ENCODE results near the gene CDH2.

The CDH2 gene

DNA sequence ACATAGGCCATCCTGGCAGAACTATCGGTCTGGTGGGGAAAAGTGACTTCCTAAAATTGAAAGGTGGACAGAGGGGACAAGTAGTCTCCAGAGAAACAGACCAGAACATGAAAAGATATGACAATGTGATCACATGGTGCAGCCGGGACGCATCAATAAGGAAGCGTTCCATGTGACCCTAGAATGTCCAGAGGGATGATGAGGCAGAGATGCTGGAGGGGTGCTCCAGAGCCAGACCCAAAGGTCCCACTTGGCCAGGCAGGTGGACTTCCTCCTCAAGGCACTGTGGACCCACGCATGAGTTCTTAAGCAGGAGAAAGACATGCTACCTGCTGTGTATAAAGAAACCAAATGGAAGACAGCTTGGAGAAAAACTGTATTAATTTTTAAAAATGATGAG lies 50.2 kb downstream of the CDH2 start:
- no peak for DNase-seq

DNA sequence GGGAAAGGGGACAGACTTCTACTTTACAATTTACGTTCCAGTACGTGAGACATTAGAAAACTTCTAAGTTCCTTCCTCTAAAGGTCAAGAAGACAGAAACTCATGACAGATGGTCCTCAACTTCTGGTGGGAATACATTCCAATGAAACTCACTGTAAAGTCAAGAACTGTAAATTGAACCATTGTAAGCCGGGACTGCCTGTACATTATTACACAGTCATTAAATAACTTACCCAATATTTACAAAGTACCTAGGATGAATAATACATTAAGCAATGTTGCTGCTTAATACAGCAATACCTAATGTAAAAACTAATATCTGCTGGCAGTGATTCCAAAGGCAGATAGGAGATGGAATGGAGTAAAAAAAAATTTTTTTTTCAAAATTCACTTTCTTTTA lies 51.9 kb downstream of the CDH2 start:
- DNase-seq, result no peak

DNA sequence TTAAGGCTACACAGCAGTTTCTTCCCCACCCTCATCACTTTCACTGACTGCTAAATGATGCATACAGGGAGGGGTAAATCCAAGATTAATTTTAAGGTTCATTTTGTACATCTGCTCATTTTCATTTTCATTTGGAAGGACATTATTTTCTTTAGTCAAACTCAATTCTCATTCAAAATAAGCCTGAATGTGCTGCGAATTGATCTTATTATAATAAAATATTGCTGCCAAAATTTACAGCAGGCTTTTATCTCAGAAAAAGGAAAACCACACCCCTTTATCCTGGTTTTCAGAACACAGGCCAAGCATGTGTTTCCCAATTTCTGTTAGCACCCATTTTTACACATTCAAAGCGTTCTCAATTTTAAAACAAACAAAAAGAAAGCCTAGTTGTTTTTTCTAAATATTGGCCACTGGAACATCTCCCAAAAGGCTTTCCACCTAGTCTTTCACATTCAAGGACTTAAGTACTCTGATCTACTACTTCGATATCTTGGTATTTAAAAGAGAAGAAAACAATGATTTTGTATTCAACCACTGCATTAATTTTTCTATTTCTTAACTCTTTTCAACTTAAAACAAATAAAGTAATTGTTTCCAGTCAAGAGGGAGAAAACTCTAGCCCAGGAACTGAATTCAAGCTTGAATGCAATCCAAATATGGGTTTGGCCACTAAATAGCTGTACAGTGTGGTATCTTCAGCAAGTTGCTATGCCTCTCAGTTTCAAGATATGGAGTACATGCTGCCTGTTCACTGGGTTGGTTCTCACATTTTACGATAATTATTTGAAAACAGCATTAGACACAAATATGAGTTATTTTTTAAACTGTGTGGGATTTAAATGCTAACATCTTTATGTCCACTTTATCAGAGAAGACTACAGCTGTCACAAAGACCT lies 52.5 kb downstream of the CDH2 start:
- DNase-seq, result no peak

DNA sequence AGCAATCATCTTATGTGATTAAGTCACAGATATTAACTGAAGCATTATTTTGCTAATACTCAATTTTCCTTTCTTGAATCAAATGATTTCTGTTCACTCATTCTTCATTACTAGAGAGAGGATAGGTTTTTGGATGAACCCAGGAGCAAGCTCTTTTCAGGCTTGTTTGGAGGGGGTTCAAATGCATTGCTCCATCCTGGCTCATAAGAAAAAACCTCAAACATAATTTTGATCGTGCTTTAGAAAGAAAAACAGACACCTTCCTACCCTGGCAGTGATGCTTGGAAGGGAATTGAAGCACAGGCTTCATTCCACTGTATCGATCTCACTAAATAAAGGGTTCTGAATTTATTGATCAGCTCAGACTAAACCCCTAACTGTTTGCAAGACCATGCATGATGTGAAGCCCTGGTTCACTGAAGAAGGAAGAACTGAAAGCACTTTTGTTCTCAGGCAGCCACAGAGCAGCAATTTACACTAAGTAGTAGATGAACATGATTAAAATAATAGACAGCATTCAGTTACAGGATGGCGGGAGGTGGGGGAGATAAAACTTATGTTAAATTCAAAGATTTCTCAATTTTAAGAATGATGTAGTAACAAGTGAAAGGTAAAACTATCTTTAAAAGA lies 53.4 kb downstream of the CDH2 start:
- no peak for DNase-seq

DNA sequence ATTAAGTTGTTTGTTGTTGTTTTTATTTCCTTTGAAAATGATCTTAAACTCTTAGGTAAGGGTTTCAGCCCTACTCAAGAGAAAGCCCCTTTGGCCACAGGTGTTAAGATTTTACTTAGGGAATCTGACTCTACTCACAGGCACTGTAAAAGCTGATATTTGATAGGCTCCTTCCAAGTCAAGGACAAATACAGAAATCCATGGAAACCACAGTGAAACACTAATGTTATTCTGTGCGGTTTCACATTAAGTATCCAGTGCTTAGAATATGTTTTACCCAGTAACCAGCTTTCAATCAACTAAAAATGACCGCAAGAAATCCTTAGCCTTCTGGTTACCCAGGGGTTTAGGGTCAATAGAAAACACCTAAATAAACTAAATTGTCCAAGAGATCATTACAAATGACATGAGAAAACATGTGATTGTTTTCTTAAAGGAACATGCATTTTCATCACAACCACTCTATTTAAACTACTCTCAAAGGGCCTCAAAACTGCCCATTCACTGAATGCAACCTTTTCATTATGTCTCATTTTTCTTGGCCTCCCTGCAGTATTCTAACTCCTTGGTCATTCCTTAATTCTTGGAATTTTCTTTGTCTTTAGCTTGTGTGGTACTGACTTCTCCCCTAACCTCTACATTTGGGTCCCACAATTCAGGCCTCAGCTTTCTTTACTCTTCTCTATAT lies 56.0 kb downstream of the CDH2 start:
- DNase-seq, result no peak

DNA sequence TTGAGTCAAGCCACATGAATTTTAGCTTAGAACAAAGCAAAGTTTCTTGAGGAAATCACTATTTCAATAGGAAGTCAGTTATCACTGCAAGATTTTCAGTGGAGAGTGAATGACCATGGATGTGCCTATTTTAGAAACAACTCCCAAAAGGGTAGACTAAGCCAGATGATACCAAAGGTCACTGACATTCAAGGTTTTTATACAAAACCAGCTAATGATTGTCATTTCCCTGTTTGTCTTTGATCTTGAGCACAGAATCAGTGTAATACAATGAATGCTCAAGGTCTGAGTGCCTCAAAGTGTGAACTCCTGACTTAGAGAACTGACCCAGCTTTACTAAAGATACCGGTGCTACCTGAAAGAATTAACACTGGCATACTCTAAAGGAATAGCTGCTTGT lies 60.5 kb downstream of the CDH2 start:
- DNase-seq, result no peak

DNA sequence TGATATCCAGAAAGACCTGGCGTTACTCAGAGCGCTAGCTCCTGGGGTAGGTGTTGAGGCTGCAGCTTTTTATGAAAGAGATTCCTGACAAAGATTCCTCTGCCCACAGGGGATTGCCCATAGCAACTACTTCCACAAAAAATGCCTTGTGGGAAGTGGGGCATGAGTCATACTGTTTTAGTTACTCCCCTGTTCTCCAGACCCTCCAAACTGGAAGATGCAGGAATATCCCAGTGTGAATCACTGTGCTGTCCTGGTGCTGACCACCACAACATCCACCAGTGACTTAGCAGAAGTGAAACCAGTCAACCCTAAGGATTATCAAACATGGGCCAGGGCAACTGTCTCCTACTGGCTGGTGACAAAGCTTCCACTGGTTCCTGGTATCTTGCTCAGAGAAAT lies 61.8 kb downstream of the CDH2 start:
- no peak for DNase-seq

DNA sequence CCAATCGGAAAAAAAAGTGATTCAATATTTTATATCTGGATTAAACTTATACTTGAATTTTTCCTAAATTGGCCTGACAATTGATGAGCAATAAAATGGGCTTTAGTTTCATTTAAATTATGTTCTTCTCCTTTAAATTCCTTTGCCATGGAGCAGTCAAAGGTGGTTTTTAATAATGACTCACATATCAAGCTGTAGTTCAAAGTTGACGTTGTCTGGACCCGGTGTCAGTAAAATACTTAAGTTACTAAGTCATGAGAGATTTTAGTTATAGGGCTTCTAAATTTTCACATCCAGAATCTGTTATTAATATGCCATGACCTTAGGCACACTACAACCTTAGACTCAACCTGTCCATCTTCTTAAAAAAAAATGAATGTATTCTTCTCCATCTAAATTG lies 62.5 kb downstream of the CDH2 start:
- no peak for DNase-seq

DNA sequence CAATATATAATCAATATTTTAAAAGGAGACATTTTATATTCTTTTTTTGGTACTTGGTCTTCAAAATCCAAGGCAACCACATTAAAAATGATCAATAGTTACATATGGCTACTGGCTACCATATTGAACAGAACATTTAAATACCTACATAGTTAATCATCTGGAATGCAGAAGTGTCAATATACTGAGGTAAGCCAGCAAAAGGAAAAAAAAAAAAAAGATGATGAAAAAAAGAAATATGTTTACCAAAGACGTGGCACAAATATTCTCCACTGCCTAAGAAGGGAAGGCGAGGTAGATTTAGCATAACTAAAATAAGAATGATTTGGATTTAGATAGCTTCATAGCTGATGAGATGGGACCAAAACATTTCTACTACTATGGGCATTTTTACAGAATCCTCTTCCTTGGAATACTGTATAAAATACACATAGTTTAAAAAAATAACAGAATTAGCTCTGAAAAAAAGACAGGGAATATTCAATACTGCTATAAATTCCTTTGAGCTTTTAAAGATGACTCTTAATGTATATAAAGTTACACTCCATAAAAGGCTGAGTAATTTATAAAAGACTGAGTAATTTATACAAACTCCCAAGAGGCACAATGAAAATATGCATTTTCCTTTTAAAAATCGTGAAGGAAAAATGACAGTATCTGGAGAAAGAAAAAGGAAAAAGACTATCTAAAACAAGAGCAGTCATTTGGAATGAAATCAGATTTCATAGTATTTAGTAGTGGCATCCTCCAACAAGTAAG lies 63.5 kb downstream of the CDH2 start:
- DNase-seq, result no peak

DNA sequence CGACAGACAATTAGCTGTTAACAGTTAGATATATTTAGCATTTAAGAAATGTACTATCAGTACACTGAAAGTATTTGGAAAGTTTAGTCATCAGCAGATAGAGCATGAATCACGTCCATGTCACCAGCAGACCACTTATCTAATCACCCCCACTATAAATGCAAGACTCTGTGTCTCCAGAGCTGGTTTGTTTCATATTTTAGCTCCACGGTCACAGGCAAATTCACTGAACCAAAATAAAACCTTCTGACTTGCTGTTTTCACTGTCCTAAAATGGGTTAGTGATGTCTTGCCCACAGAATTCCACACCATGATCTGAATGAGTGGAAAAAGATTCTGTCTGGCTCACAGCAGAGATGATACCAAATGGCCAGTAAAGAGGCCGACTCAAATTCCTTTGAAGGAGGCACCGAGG lies 64.9 kb downstream of the CDH2 start:
- no peak for DNase-seq

DNA sequence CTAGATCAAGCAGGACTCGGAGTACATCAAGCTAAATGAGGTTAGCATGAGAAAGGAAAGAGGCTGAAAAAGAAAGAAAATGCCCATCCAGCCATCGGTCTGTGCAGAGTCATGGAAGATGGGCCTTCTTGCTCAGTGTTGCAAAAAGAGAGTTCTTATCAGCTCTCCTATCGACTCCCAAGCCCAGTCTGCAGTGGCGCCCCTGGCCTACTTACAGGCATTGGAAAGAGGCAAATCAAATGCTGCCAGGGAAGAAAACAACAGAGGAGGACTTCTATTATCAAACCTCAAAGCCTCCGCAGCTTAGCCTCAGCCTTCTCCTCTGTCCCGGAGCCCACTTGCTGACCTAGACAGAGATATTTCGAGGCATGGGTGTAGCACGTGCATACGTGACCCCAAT lies 66.0 kb downstream of the CDH2 start:
- DNase-seq, result no peak

DNA sequence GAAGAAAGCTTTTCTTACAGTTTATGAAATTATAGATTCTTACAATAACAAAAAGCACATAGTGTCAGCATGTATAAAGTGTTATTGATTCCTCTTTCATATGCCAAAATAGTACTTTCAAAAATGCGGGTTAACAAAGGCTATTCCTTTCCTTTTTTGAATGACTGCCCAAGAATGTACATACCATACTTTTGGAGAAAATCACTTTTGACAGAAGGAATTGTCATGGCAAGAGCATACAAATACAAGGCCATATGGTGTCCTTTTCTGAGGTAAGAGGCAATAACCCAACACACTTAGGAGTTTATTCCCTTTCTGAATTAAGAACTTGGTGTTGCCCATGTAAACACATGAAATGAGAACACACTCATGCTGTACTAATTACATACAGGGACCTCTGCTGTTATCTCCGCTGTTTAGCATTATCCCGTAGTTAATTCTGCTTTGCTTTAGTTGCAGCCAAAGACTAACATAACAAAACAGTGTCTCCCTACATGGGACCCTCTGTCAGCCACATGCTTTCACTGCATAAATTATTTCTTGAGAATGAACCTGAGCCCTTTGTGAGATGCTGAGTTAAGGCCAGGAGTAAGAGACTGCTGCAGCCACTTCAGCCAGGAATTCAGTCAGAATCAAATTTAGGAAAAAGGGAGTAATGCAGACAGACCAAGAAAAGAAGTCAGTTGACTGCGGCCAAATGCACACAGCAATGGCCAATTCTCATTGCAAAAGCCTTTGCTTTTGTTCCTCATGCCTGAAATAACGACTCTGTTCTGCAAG lies 67.0 kb downstream of the CDH2 start:
- no peak for DNase-seq

DNA sequence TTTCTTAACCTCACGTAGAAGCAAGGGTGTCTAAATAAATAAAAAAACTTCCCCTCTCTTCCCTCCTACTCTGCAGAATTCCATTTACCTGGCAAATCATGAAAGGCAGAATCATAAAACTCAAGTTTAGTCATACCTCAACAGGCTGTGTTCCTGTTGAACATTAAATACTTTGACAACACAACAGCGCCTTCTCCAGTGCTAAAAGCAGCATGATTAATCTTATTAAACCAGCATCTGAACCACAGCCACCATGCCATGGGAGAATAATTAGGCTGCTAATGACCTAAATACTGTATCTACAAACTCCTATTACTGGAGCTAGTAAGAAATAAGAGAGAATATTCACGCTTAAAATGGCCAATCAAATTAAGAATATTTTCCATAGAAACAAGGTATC lies 68.1 kb downstream of the CDH2 start:
- no peak for DNase-seq

DNA sequence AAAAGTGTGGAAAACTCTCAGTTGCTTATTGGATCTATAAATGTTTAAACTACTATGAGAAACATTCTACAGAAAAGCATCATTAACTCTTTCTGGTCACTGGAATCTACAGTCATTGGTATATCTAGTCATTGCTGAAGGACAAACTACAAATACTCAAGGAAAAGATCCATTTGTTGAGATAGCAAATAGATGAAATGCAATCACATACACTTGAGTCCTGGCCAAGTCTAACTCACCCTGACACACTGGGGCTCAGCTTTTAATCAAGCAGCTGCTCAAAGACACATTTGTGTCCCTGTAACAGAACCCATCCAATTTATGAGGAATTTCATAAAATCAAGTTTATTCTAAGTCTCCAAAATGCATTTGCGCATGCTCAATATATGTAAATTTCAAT lies 68.7 kb downstream of the CDH2 start:
- no peak for DNase-seq

DNA sequence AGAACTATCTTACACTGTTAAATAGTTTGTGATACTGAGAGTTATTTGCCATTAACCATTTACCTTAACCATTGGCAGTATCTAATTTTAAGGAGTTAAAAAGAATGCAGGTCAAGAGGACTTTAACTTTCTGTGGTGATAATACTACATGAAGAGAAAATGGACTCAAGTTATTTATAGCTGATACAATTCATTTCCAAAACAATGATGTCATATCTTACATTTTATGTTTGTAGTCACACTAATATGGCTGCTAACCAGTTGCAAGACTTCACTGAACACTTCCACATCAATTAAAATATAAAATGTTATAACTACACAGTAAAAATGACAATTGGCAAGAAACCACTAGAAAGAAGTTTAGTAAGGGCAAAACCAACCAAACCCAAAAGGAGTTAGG lies 77.7 kb downstream of the CDH2 start:
- DNase-seq, result no peak

DNA sequence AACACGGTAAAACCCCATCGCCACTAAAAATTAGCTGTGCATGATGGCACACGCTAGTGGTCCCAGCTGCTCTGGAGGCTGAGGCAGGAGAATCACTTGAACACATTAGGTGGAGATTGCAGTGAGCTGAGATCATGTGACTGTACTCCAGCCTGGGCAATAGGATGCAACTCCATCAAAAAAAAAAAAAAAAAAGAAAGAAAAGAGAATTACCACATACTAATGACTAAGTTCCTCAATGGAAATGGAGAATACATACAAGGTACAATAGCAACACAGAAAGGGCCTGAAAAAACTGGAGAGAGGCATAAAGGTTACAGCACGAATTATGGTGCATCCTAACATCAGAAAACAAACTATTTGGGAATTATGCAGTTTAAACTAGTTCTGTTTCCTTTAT lies 81.3 kb downstream of the CDH2 start:
- DNase-seq, result no peak

DNA sequence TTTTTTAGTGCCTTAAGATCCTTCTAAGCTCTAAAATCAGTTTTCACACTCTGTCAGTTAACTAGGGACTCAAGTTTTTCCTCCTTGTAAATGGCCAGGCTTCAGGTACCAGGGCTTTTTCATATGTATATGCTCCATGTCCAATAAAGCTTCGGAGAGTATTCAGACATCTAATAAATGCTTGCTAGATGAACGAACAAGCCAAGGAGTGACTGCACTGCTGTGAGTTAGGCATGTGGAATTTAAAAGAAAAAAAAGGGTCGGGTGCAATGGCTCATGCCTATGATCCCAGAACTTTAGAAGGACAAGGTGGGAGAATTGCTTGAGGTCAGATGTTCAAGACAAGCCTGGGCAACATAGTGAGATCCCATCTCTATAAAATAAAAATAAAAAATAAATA lies 81.9 kb downstream of the CDH2 start:
- no peak for DNase-seq

DNA sequence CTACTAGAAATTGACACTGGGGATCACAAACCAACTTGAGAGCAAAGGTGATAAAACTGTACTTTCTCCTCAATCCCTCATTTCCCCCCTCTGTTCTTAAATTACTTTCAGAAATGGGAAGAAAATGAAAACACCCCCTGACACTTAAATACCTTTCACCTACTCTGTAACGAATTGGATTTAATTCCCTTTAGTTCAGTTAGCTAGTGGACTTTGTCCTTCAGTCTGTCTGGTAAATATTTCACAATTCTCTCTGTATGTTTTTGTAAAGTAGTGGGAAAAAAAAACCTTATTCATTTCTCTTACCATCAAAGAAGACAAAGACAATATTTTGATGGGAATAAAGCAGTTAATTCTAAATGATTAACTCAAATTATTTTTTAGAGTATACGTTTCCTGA lies 85.7 kb downstream of the CDH2 start:
- DNase-seq, result no peak

DNA sequence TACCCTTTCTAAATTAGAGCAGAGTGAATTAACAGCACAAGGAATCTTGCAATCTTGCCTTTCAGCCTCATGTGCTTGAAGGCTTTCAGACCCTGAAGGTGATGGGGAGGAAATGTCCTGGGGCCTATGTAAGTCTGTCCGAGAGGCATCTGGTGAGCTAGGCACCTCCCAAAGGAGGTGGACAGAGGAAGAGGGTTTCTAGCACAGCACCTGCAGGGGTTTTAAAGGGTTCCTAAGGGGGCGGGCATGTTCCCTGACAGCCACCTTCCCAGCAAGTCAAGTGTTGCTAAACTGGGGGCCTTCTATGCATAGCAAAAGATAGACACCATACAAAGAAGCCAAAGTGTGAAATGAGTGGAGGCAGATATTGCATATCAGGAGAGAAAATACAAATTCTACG lies 88.5 kb downstream of the CDH2 start:
- DNase-seq, result no peak

DNA sequence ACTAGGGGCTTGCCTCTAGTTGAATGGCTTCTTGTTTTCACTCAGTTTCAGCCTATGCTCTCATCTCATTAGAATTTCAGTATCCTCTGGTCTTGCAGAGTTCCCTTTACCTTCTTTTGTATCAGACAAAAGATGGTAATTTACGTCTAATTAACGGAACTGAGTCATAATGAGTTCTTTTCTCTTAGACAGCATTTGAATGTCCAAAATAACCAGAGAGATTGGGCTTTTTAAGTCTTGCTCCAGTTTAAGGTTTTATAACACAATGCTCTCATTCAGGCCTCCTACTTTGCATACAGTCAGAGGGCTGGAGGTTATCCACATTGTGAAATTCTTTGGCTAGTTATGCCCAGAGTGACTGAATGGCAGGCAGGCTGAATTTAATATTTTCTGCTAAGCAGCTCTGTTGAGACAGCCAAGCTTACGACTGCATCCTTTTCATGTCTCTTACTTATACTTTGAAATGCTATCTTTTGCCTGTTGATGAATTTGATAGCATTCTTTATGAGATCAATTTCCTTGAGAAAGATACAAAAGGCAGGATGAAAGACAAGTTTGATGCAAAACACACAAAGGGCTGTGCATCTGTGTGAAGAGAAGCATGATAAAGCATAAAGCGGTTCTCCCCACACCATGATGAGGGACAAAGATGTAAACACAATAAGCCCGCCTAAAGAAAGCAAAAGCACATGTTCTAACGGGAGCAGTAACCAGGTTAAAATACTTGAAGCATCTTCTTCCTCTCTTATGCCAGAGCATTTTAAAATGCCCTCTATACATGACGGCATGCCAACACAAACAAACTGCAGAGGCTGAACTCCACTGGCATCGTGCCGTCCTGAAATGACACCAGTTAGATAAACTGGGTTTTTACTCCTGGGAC lies 90.0 kb downstream of the CDH2 start:
- no peak for DNase-seq

DNA sequence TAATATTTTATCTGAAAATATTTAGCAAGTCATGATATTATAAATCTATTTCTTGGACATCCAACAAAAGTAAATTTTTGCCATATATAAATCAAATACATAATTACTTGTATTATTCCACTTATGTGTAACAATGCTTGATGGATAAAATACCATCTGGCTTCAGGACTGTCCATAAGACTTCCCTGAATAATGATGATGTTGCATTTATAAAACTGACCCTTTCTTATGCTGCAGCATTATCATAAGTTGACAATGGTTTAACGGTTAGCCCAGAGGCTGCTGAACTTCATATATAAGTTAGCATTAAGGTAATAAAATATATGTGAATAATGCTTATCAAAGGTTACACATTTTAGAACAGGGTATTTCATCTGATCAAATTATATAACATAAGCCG lies 95.4 kb downstream of the CDH2 start:
- no peak for DNase-seq

All from CD4-positive, alpha-beta T cell treated with Interferon gamma for 1 hour (primary cell).